ENCODE data around the gene TREM2. TPM values are rescaled to one million over a fixed set of nuclear protein-coding genes. Genes with fewer than 3 reads are reported as not detected.

TREM2 gene
- total and polyA plus RNA-seq, 2 experiments from 2014 or later, result not detected

GRCh38 chr6:41197234-41197633, 34.3 kb upstream of the TREM2 start:
- Histone ChIP-seq H3K27ac (no peak overlapping the region), H3K9ac (no peak overlapping the region), H2AFZ (no peak overlapping the region), H3K79me2 (ENCODE audit: insufficient read depth) (no peaks in the 10 kb centered on the region), H3K4me3 (no peak overlapping the region), H3K36me3 (ENCODE audit: low read depth) (no peaks in the 10 kb centered on the region), H4K20me1 (ENCODE audit: insufficient read depth) (no peaks in the 10 kb centered on the region), H3K27me3 (replicated peaks; ENCODE audit: insufficient read depth) (no peaks in the 10 kb centered on the region), H3K4me1 (ENCODE audit: insufficient read depth) (no peaks in the 10 kb centered on the region), H3K4me2 (ENCODE audit: unreplicated experiment) (no peak overlapping the region), H3K9me2 (ENCODE audit: insufficient read depth) (no peaks in the 10 kb centered on the region), H3K9me3 (ENCODE audit: low read depth) (no peaks in the 10 kb centered on the region), H3F3A (ENCODE audit: insufficient read depth) (no peaks in the 10 kb centered on the region)
- no peak for TF ChIP-seq EZH2phosphoT487 (IDR thresholded peaks at IDR 0.05; ENCODE audit: insufficient read depth, low read depth)
- no peak for DNase-seq
- in situ Hi-C loops (cut with MboI), result no loop called here
- WGBS, 2 experiments (ENCODE audit: low coverage in 1 of 2, low lambda C conversion rate in 2 of 2, missing lambda C conversion rate in 2 of 2), result 69 to 79% methylated on average over 3 of the region's 3 CpGs

GRCh38 chr6:41194386-41194785, 31.5 kb upstream of the TREM2 start:
- Histone ChIP-seq H3K9me3 (ENCODE audit: low read depth) (no peaks in the 10 kb centered on the region), H3K9me2 (ENCODE audit: insufficient read depth) (no peaks in the 10 kb centered on the region), H3K9ac (no peak overlapping the region), H3K36me3 (ENCODE audit: low read depth) (no peaks in the 10 kb centered on the region), H3K4me3 (no peak overlapping the region), H3K79me2 (ENCODE audit: insufficient read depth) (no peaks in the 10 kb centered on the region), H3K27ac (no peak overlapping the region), H3F3A (ENCODE audit: insufficient read depth) (no peaks in the 10 kb centered on the region), H2AFZ (no peak overlapping the region), H3K27me3 (replicated peaks; ENCODE audit: insufficient read depth) (no peaks in the 10 kb centered on the region), H3K4me1 (ENCODE audit: insufficient read depth) (no peaks in the 10 kb centered on the region), H3K4me2 (ENCODE audit: unreplicated experiment) (no peak overlapping the region), H4K20me1 (ENCODE audit: insufficient read depth) (no peaks in the 10 kb centered on the region)
- no peak for DNase-seq
- TF ChIP-seq EZH2 (IDR thresholded peaks at IDR 0.05; ENCODE audit: insufficient read depth, poor library complexity, severe bottlenecking) (no peak), EZH2phosphoT487 (IDR thresholded peaks at IDR 0.05; ENCODE audit: insufficient read depth, low read depth) (no peak)
- 43 to 68% methylated on average over 1 to 3 of the region's 3 CpGs for WGBS, 2 experiments (ENCODE audit: low coverage in 1 of 2, low lambda C conversion rate in 2 of 2, missing lambda C conversion rate in 2 of 2)
- in situ Hi-C loops (cut with MboI), result no loop called here

GRCh38 chr6:41193884-41194283, 31.0 kb upstream of the TREM2 start:
- no peaks in the 10 kb centered on the region for H3K36me3 ChIP-seq (ENCODE audit: low read depth)
- H3K27me3 ChIP-seq (replicated peaks; ENCODE audit: insufficient read depth), result no peaks in the 10 kb centered on the region
- no peak overlapping the region for H2AFZ ChIP-seq
- H3K27ac ChIP-seq, result no peak overlapping the region
- no peak overlapping the region for H3K9ac ChIP-seq
- no peak for DNase-seq
- H3K4me3 ChIP-seq, result no peak overlapping the region
- no peaks in the 10 kb centered on the region for H4K20me1 ChIP-seq (ENCODE audit: insufficient read depth)
- H3K9me2 ChIP-seq (ENCODE audit: insufficient read depth), result no peaks in the 10 kb centered on the region
- H3F3A ChIP-seq (ENCODE audit: insufficient read depth), result no peaks in the 10 kb centered on the region
- H3K4me2 ChIP-seq (ENCODE audit: unreplicated experiment), result no peak overlapping the region
- no peaks in the 10 kb centered on the region for H3K79me2 ChIP-seq (ENCODE audit: insufficient read depth)
- no peaks in the 10 kb centered on the region for H3K9me3 ChIP-seq (ENCODE audit: low read depth)
- in situ Hi-C loops (cut with MboI), result no loop called here
- no peaks in the 10 kb centered on the region for H3K4me1 ChIP-seq (ENCODE audit: insufficient read depth)
- TF ChIP-seq EZH2 (IDR thresholded peaks at IDR 0.05; ENCODE audit: insufficient read depth, poor library complexity, severe bottlenecking) (no peak), EZH2phosphoT487 (IDR thresholded peaks at IDR 0.05; ENCODE audit: insufficient read depth, low read depth) (no peak)
- 29% methylated on average over 5 of the region's 5 CpGs; no CpG with 5 or more reads in 1 of the 2 experiments for WGBS, 2 experiments (ENCODE audit: low coverage in 1 of 2, low lambda C conversion rate in 2 of 2, missing lambda C conversion rate in 2 of 2)

GRCh38 chr6:41193171-41193734, 30.3 kb upstream of the TREM2 start:
- no peak overlapping the region for H2AFZ ChIP-seq
- H4K20me1 ChIP-seq (ENCODE audit: insufficient read depth), result no peaks in the 10 kb centered on the region
- no peaks in the 10 kb centered on the region for H3F3A ChIP-seq (ENCODE audit: insufficient read depth)
- DNase-seq, result no peak
- H3K79me2 ChIP-seq (ENCODE audit: insufficient read depth), result no peaks in the 10 kb centered on the region
- no peaks in the 10 kb centered on the region for H3K4me1 ChIP-seq (ENCODE audit: insufficient read depth)
- 59 to 63% methylated on average over 5 of the region's 5 CpGs for WGBS, 2 experiments (ENCODE audit: low coverage in 1 of 2, low lambda C conversion rate in 2 of 2, missing lambda C conversion rate in 2 of 2)
- H3K27ac ChIP-seq, result no peak overlapping the region
- H3K4me2 ChIP-seq (ENCODE audit: unreplicated experiment), result no peak overlapping the region
- H3K27me3 ChIP-seq (replicated peaks; ENCODE audit: insufficient read depth), result no peaks in the 10 kb centered on the region
- no peaks in the 10 kb centered on the region for H3K9me2 ChIP-seq (ENCODE audit: insufficient read depth)
- in situ Hi-C loops (cut with MboI), result no loop called here
- H3K9ac ChIP-seq, result no peak overlapping the region
- H3K4me3 ChIP-seq, result no peak overlapping the region
- H3K9me3 ChIP-seq (ENCODE audit: low read depth), result no peaks in the 10 kb centered on the region
- TF ChIP-seq EZH2phosphoT487 (IDR thresholded peaks at IDR 0.05; ENCODE audit: insufficient read depth, low read depth) (no peak), EZH2 (IDR thresholded peaks at IDR 0.05; ENCODE audit: insufficient read depth, poor library complexity, severe bottlenecking) (no peak)
- H3K36me3 ChIP-seq (ENCODE audit: low read depth), result no peaks in the 10 kb centered on the region

- TF ChIP-seq EZH2phosphoT487 (IDR thresholded peaks at IDR 0.05; ENCODE audit: insufficient read depth, low read depth) (no peak), EZH2 (IDR thresholded peaks at IDR 0.05; ENCODE audit: insufficient read depth, poor library complexity, severe bottlenecking) (no peak)
- in situ Hi-C loops (cut with MboI), result no loop called here
These were observed 28.7 kb upstream of the TREM2 start for GRCh38 chr6:41191569-41191968.

More at GRCh38 chr6:41191569-41191968, 28.7 kb upstream of the TREM2 start:
- Histone ChIP-seq H3F3A (ENCODE audit: insufficient read depth) (no peaks in the 10 kb centered on the region), H3K27ac (no peak overlapping the region), H3K36me3 (ENCODE audit: low read depth) (no peaks in the 10 kb centered on the region), H3K27me3 (replicated peaks; ENCODE audit: insufficient read depth) (no peaks in the 10 kb centered on the region), H3K79me2 (ENCODE audit: insufficient read depth) (no peaks in the 10 kb centered on the region), H3K9me3 (ENCODE audit: low read depth) (no peaks in the 10 kb centered on the region), H4K20me1 (ENCODE audit: insufficient read depth) (no peaks in the 10 kb centered on the region), H3K4me3 (no peak overlapping the region), H3K9me2 (ENCODE audit: insufficient read depth) (no peaks in the 10 kb centered on the region), H2AFZ (no peak overlapping the region), H3K9ac (no peak overlapping the region), H3K4me1 (ENCODE audit: insufficient read depth) (no peaks in the 10 kb centered on the region), H3K4me2 (ENCODE audit: unreplicated experiment) (no peak overlapping the region)
- 18 to 19% methylated on average over 4 of the region's 6 CpGs for WGBS, 2 experiments (ENCODE audit: low coverage in 1 of 2, low lambda C conversion rate in 2 of 2, missing lambda C conversion rate in 2 of 2)
- DNase-seq, result peak; percentile 36

All from GM23248 (cell line).